Neural progenitor cell (in vitro differentiated cells): ENCODE data around the gene C1QB.

Source experiments
- CTCF ChIP-seq: fragments of 200-600 bp; sonication (generic); IDR thresholded peaks from 2 replicates; pipeline ENCODE4 v1.5.1; 2017; ENCODE audit warnings: antibody characterized with exemption, mild to moderate bottlenecking
- EZH2 ChIP-seq: fragments of 200-600 bp; sonication (generic); IDR thresholded peaks from 2 replicates; pipeline ENCODE4 v1.6.1; 2017; ENCODE audit warnings: antibody characterized with exemption, mild to moderate bottlenecking, moderate library complexity
- EZH2phosphoT487 ChIP-seq: fragments of 200-600 bp; sonication (generic); IDR thresholded peaks from 2 replicates; pipeline ENCODE4 v1.6.1; 2017; ENCODE audit warnings: antibody characterized with exemption

GRCh38 chr1:22683547-22683946 is 30.5 kb downstream of the C1QB start:
- no peak for TF ChIP-seq CTCF
- no peak for TF ChIP-seq EZH2phosphoT487
- no peak for TF ChIP-seq EZH2
